Measurements from ENCODE around the gene EML4.

Gene EML4

GRCh38 chr2:42214669-42215068 is 45.5 kb downstream of the EML4 start:
- Histone ChIP-seq H3K27me3 (ENCODE audit: control insufficient read depth in 1 of 2, insufficient read depth in 2 of 2, low read length in 2 of 2) (no peaks in the 10 kb centered on the region), H3K4me3 (ENCODE audit: low read length in 2 of 2) (no peak overlapping the region), H3K9me3 (ENCODE audit: control insufficient read depth in 2 of 2, low read length in 2 of 2) (no peaks in the 10 kb centered on the region), H3K4me1 (ENCODE audit: control insufficient read depth, insufficient read depth, low read length) (no peaks in the 10 kb centered on the region), H3K36me3 (ENCODE audit: control insufficient read depth in 2 of 2, insufficient read depth in 2 of 2, low read length in 2 of 2) (no peaks in the 10 kb centered on the region), H3K9ac (ENCODE audit: low read length in 2 of 2) (no peak overlapping the region), H3K27ac (ENCODE audit: low read length) (no peak overlapping the region)

GRCh38 chr2:42216694-42217093 is 47.5 kb downstream of the EML4 start:
- H3K27ac ChIP-seq (ENCODE audit: low read length): no peak overlapping the region
- no peaks in the 10 kb centered on the region for H3K36me3 ChIP-seq (ENCODE audit: control insufficient read depth in 2 of 2, insufficient read depth in 2 of 2, low read length in 2 of 2)
- H3K9ac ChIP-seq (ENCODE audit: low read length in 2 of 2): no peak overlapping the region
- H3K4me1 ChIP-seq (ENCODE audit: control insufficient read depth, insufficient read depth, low read length): no peaks in the 10 kb centered on the region
- no peak overlapping the region for H3K4me3 ChIP-seq (ENCODE audit: low read length in 2 of 2)
- no peaks in the 10 kb centered on the region for H3K27me3 ChIP-seq (ENCODE audit: control insufficient read depth in 1 of 2, insufficient read depth in 2 of 2, low read length in 2 of 2)
- H3K9me3 ChIP-seq (ENCODE audit: control insufficient read depth in 2 of 2, low read length in 2 of 2): no peaks in the 10 kb centered on the region

- no peak overlapping the region for H3K9ac ChIP-seq (ENCODE audit: low read length in 2 of 2)
- no peaks in the 10 kb centered on the region for H3K4me1 ChIP-seq (ENCODE audit: control insufficient read depth, insufficient read depth, low read length)
- no peaks in the 10 kb centered on the region for H3K27me3 ChIP-seq (ENCODE audit: control insufficient read depth in 1 of 2, insufficient read depth in 2 of 2, low read length in 2 of 2)
- no peak overlapping the region for H3K4me3 ChIP-seq (ENCODE audit: low read length in 2 of 2)
- H3K27ac ChIP-seq (ENCODE audit: low read length): no peak overlapping the region
- H3K9me3 ChIP-seq (ENCODE audit: control insufficient read depth in 2 of 2, low read length in 2 of 2): no peaks in the 10 kb centered on the region
- H3K36me3 ChIP-seq (ENCODE audit: control insufficient read depth in 2 of 2, insufficient read depth in 2 of 2, low read length in 2 of 2): no peaks in the 10 kb centered on the region
Measured at GRCh38 chr2:42217307-42217706, 48.2 kb downstream of the EML4 start.

- H3K27me3 ChIP-seq (ENCODE audit: control insufficient read depth in 1 of 2, insufficient read depth in 2 of 2, low read length in 2 of 2): no peaks in the 10 kb centered on the region
- H3K4me1 ChIP-seq (ENCODE audit: control insufficient read depth, insufficient read depth, low read length): no peaks in the 10 kb centered on the region
- no peak overlapping the region for H3K9ac ChIP-seq (ENCODE audit: low read length in 2 of 2)
- H3K4me3 ChIP-seq (ENCODE audit: low read length in 2 of 2): no peak overlapping the region
- H3K9me3 ChIP-seq (ENCODE audit: control insufficient read depth in 2 of 2, low read length in 2 of 2): no peaks in the 10 kb centered on the region
- no peaks in the 10 kb centered on the region for H3K36me3 ChIP-seq (ENCODE audit: control insufficient read depth in 2 of 2, insufficient read depth in 2 of 2, low read length in 2 of 2)
- no peak overlapping the region for H3K27ac ChIP-seq (ENCODE audit: low read length)
Measured at GRCh38 chr2:42217914-42218313, 48.8 kb downstream of the EML4 start.

GRCh38 chr2:42218712-42219111 is 49.6 kb downstream of the EML4 start:
- H3K4me3 ChIP-seq (ENCODE audit: low read length in 2 of 2): no peak overlapping the region
- no peak overlapping the region for H3K27ac ChIP-seq (ENCODE audit: low read length)
- H3K9me3 ChIP-seq (ENCODE audit: control insufficient read depth in 2 of 2, low read length in 2 of 2): no peaks in the 10 kb centered on the region
- H3K27me3 ChIP-seq (ENCODE audit: control insufficient read depth in 1 of 2, insufficient read depth in 2 of 2, low read length in 2 of 2): no peaks in the 10 kb centered on the region
- H3K4me1 ChIP-seq (ENCODE audit: control insufficient read depth, insufficient read depth, low read length): no peaks in the 10 kb centered on the region
- no peak overlapping the region for H3K9ac ChIP-seq (ENCODE audit: low read length in 2 of 2)
- no peaks in the 10 kb centered on the region for H3K36me3 ChIP-seq (ENCODE audit: control insufficient read depth in 2 of 2, insufficient read depth in 2 of 2, low read length in 2 of 2)

- Histone ChIP-seq H3K4me3 (ENCODE audit: low read length in 2 of 2) (no peak overlapping the region), H3K9me3 (ENCODE audit: control insufficient read depth in 2 of 2, low read length in 2 of 2) (no peaks in the 10 kb centered on the region), H3K4me1 (ENCODE audit: control insufficient read depth, insufficient read depth, low read length) (no peaks in the 10 kb centered on the region), H3K9ac (ENCODE audit: low read length in 2 of 2) (no peak overlapping the region), H3K27ac (ENCODE audit: low read length) (no peak overlapping the region), H3K27me3 (ENCODE audit: control insufficient read depth in 1 of 2, insufficient read depth in 2 of 2, low read length in 2 of 2) (no peaks in the 10 kb centered on the region), H3K36me3 (ENCODE audit: control insufficient read depth in 2 of 2, insufficient read depth in 2 of 2, low read length in 2 of 2) (no peaks in the 10 kb centered on the region)
Measured at GRCh38 chr2:42219160-42219559, 50.0 kb downstream of the EML4 start.

GRCh38 chr2:42220566-42220965 is 51.4 kb downstream of the EML4 start:
- H3K27me3 ChIP-seq (ENCODE audit: control insufficient read depth in 1 of 2, insufficient read depth in 2 of 2, low read length in 2 of 2): no peaks in the 10 kb centered on the region
- H3K9ac ChIP-seq (ENCODE audit: low read length in 2 of 2): no peak overlapping the region
- no peak overlapping the region for H3K27ac ChIP-seq (ENCODE audit: low read length)
- H3K4me3 ChIP-seq (ENCODE audit: low read length in 2 of 2): no peak overlapping the region
- no peaks in the 10 kb centered on the region for H3K9me3 ChIP-seq (ENCODE audit: control insufficient read depth in 2 of 2, low read length in 2 of 2)
- H3K4me1 ChIP-seq (ENCODE audit: control insufficient read depth, insufficient read depth, low read length): no peaks in the 10 kb centered on the region
- no peaks in the 10 kb centered on the region for H3K36me3 ChIP-seq (ENCODE audit: control insufficient read depth in 2 of 2, insufficient read depth in 2 of 2, low read length in 2 of 2)

GRCh38 chr2:42223067-42223854 is 54.1 kb downstream of the EML4 start:
- H3K4me1 ChIP-seq (ENCODE audit: control insufficient read depth, insufficient read depth, low read length): no peaks in the 10 kb centered on the region
- H3K27ac ChIP-seq (ENCODE audit: low read length): no peak overlapping the region
- no peaks in the 10 kb centered on the region for H3K9me3 ChIP-seq (ENCODE audit: control insufficient read depth in 2 of 2, low read length in 2 of 2)
- H3K4me3 ChIP-seq (ENCODE audit: low read length in 2 of 2): no peak overlapping the region
- no peaks in the 10 kb centered on the region for H3K27me3 ChIP-seq (ENCODE audit: control insufficient read depth in 1 of 2, insufficient read depth in 2 of 2, low read length in 2 of 2)
- H3K36me3 ChIP-seq (ENCODE audit: control insufficient read depth in 2 of 2, insufficient read depth in 2 of 2, low read length in 2 of 2): no peaks in the 10 kb centered on the region
- no peak overlapping the region for H3K9ac ChIP-seq (ENCODE audit: low read length in 2 of 2)

- Histone ChIP-seq H3K9ac (ENCODE audit: low read length in 2 of 2) (no peak overlapping the region), H3K9me3 (ENCODE audit: control insufficient read depth in 2 of 2, low read length in 2 of 2) (no peaks in the 10 kb centered on the region), H3K36me3 (ENCODE audit: control insufficient read depth in 2 of 2, insufficient read depth in 2 of 2, low read length in 2 of 2) (no peaks in the 10 kb centered on the region), H3K27me3 (ENCODE audit: control insufficient read depth in 1 of 2, insufficient read depth in 2 of 2, low read length in 2 of 2) (no peaks in the 10 kb centered on the region), H3K4me1 (ENCODE audit: control insufficient read depth, insufficient read depth, low read length) (no peaks in the 10 kb centered on the region), H3K4me3 (ENCODE audit: low read length in 2 of 2) (no peak overlapping the region), H3K27ac (ENCODE audit: low read length) (no peak overlapping the region)
Measured at GRCh38 chr2:42223855-42224268, 54.7 kb downstream of the EML4 start.

- H3K27ac ChIP-seq (ENCODE audit: low read length): no peak overlapping the region
- no peaks in the 10 kb centered on the region for H3K4me1 ChIP-seq (ENCODE audit: control insufficient read depth, insufficient read depth, low read length)
- H3K9me3 ChIP-seq (ENCODE audit: control insufficient read depth in 2 of 2, low read length in 2 of 2): no peaks in the 10 kb centered on the region
Measured at GRCh38 chr2:42224422-42225067, 55.4 kb downstream of the EML4 start.

GRCh38 chr2:42225573-42225972 is 56.4 kb downstream of the EML4 start:
- no peak overlapping the region for H3K4me3 ChIP-seq (ENCODE audit: low read length in 2 of 2)
- H3K9me3 ChIP-seq (ENCODE audit: control insufficient read depth in 2 of 2, low read length in 2 of 2): no peaks in the 10 kb centered on the region
- H3K36me3 ChIP-seq (ENCODE audit: control insufficient read depth in 2 of 2, insufficient read depth in 2 of 2, low read length in 2 of 2): no peaks in the 10 kb centered on the region
- no peak overlapping the region for H3K9ac ChIP-seq (ENCODE audit: low read length in 2 of 2)
- no peaks in the 10 kb centered on the region for H3K4me1 ChIP-seq (ENCODE audit: control insufficient read depth, insufficient read depth, low read length)
- no peak overlapping the region for H3K27ac ChIP-seq (ENCODE audit: low read length)
- H3K27me3 ChIP-seq (ENCODE audit: control insufficient read depth in 1 of 2, insufficient read depth in 2 of 2, low read length in 2 of 2): no peaks in the 10 kb centered on the region

More at GRCh38 chr2:42224422-42225067, 55.4 kb downstream of the EML4 start:
- H3K4me3 ChIP-seq (ENCODE audit: low read length in 2 of 2): no peak overlapping the region
- H3K36me3 ChIP-seq (ENCODE audit: control insufficient read depth in 2 of 2, insufficient read depth in 2 of 2, low read length in 2 of 2): no peaks in the 10 kb centered on the region
- H3K9ac ChIP-seq (ENCODE audit: low read length in 2 of 2): no peak overlapping the region
- no peaks in the 10 kb centered on the region for H3K27me3 ChIP-seq (ENCODE audit: control insufficient read depth in 1 of 2, insufficient read depth in 2 of 2, low read length in 2 of 2)

Measured in stomach smooth muscle (tissue), 2 donors.